ENCODE data around the gene MAP3K6.

The MAP3K6 gene

GRCh38 chr1:27372808-27373690 lies 6.3 kb upstream of the MAP3K6 start:
- DNase-seq (ENCODE audit: low read depth), result no peak

- no peak for DNase-seq (ENCODE audit: low read depth)
Measured at GRCh38 chr1:27372022-27372807, 5.5 kb upstream of the MAP3K6 start.

- no peak for DNase-seq (ENCODE audit: low read depth)
Measured at GRCh38 chr1:27368869-27369582, 2.3 kb upstream of the MAP3K6 start.

GRCh38 chr1:27367160-27367650 lies 444 bp upstream of the MAP3K6 start:
- no peak for DNase-seq (ENCODE audit: low read depth)

- no peak for DNase-seq (ENCODE audit: low read depth)
Measured at GRCh38 chr1:27366113-27366410, 699 bp downstream of the MAP3K6 start.

GRCh38 chr1:27365372-27366112 lies 1.2 kb downstream of the MAP3K6 start:
- peak; percentile 58 for DNase-seq (ENCODE audit: low read depth)

- no peak for DNase-seq (ENCODE audit: low read depth)
Measured at GRCh38 chr1:27364696-27365371, 1.9 kb downstream of the MAP3K6 start.

GRCh38 chr1:27363766-27364695 lies 2.7 kb downstream of the MAP3K6 start:
- DNase-seq (ENCODE audit: low read depth), result no peak

GRCh38 chr1:27361553-27361952 lies 5.2 kb downstream of the MAP3K6 start:
- DNase-seq (ENCODE audit: low read depth), result no peak

GRCh38 chr1:27361044-27361402 lies 5.7 kb downstream of the MAP3K6 start:
- no peak for DNase-seq (ENCODE audit: low read depth)

GRCh38 chr1:27360159-27361043 lies 6.4 kb downstream of the MAP3K6 start:
- DNase-seq (ENCODE audit: low read depth), result no peak

GRCh38 chr1:27359822-27360158 lies 7.0 kb downstream of the MAP3K6 start:
- no peak for DNase-seq (ENCODE audit: low read depth)

GRCh38 chr1:27358928-27359313 lies 7.8 kb downstream of the MAP3K6 start:
- DNase-seq (ENCODE audit: low read depth), result no peak

- DNase-seq (ENCODE audit: low read depth), result no peak
Measured at GRCh38 chr1:27358038-27358927, 8.5 kb downstream of the MAP3K6 start.

GRCh38 chr1:27357281-27358037 lies 9.3 kb downstream of the MAP3K6 start:
- DNase-seq (ENCODE audit: low read depth), result peak; percentile 67

- DNase-seq (ENCODE audit: low read depth), result no peak
Measured at GRCh38 chr1:27356619-27357280, 10.0 kb downstream of the MAP3K6 start.

GRCh38 chr1:27356277-27356618 lies 10.5 kb downstream of the MAP3K6 start:
- no peak for DNase-seq (ENCODE audit: low read depth)

Data from stimulated activated CD8-positive, alpha-beta memory T cell treated with anti-CD3 and anti-CD28 coated beads, Interleukin-12 subunit alpha, Interleukin-12 subunit beta, amount 100 ng/mL, for 4 hours (primary cell).